Mucosa of stomach (tissue), 1 donor: ENCODE data around the gene METTL2A.
"Not testable (repeated sequence)": the region's sequence is repeated elsewhere in the genome, so short reads cannot be mapped to it uniquely, and the experiment has no call there.

Experiments
- H3K27me3 ChIP-seq: one replicate; pipeline ENCODE4 v1.7.0; 2013; ENCODE audit warnings: mild to moderate bottlenecking, low read length; ENCODE audit not compliant: control insufficient read depth, insufficient read depth
- H3K36me3 ChIP-seq: one replicate; pipeline ENCODE4 v1.7.0; 2013; ENCODE audit warnings: low read length; ENCODE audit not compliant: control insufficient read depth, insufficient read depth
- H3K4me1 ChIP-seq: one replicate; pipeline ENCODE4 v1.7.0; 2013; ENCODE audit warnings: mild to moderate bottlenecking, low read length; ENCODE audit not compliant: control insufficient read depth, insufficient read depth
- H3K4me3 ChIP-seq: one replicate; pipeline ENCODE4 v1.7.0; 2013; ENCODE audit warnings: low read length
- H3K9ac ChIP-seq: one replicate; pipeline ENCODE4 v1.7.0; 2013; ENCODE audit warnings: mild to moderate bottlenecking, low read length, moderate library complexity
- H3K9me3 ChIP-seq: one replicate; pipeline ENCODE4 v1.7.0; 2013; ENCODE audit warnings: mild to moderate bottlenecking, low read length, moderate library complexity; ENCODE audit not compliant: control insufficient read depth
- donor health status: Pancreatic carcinoma.

Gene METTL2A

GRCh38 chr17:62452195-62452594 lies 28.5 kb downstream of the METTL2A start:
- H3K9me3 ChIP-seq, H3K9ac ChIP-seq, H3K36me3 ChIP-seq, H3K4me3 ChIP-seq, H3K27me3 ChIP-seq, H3K4me1 ChIP-seq: not testable (repeated sequence)

DNA sequence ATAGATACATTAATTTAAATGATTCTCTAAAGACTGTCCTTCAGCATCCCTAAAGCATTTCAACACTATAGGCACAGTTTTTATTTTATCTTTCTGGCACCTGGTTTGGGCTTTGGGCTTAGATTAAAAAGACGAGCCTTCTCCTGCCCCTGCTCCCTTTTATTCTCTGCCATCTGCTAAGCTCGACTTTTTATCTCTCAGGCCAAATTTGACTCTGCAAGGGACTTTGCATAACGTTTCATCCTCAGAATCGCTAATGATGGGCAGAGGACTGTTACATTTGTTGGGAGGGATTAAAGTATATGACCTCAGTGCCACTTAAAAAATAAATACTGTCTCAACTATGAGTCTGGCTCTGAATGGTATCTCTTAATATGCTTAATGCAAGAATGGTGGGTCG lies 29.3 kb downstream of the METTL2A start:
- not testable (repeated sequence) for H3K4me3 ChIP-seq, H3K4me1 ChIP-seq, H3K27me3 ChIP-seq

DNA sequence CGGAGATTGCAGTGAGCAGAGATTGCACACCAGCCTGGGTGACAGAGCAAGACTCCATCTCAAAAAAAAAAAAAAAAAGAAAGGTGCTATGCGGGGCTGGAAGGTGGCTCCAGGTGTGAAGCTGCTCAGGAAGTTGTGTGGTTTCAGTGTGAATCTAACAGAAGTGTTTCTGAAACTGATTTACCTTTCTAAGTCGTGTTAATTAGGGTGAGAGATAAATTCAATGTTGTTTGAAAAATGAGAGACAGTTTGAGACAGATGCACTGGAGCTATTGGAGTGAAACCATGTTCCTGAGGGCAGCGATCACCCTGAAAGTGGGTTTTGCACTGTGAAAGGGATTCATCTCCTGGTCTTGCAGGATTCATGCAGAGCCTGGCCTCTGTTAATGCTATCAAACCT lies 30.0 kb downstream of the METTL2A start:
- H3K4me1 ChIP-seq, H3K9ac ChIP-seq, H3K9me3 ChIP-seq, H3K36me3 ChIP-seq, H3K4me3 ChIP-seq, H3K27me3 ChIP-seq: not testable (repeated sequence)

More for the DNA sequence above, 29.3 kb downstream of the METTL2A start:
- H3K9ac ChIP-seq, H3K9me3 ChIP-seq, H3K36me3 ChIP-seq: not testable (repeated sequence)

GRCh38 chr17:62454111-62454510 lies 30.4 kb downstream of the METTL2A start:
- not testable (repeated sequence) for H3K4me1 ChIP-seq, H3K9me3 ChIP-seq, H3K4me3 ChIP-seq, H3K9ac ChIP-seq, H3K36me3 ChIP-seq, H3K27me3 ChIP-seq

DNA sequence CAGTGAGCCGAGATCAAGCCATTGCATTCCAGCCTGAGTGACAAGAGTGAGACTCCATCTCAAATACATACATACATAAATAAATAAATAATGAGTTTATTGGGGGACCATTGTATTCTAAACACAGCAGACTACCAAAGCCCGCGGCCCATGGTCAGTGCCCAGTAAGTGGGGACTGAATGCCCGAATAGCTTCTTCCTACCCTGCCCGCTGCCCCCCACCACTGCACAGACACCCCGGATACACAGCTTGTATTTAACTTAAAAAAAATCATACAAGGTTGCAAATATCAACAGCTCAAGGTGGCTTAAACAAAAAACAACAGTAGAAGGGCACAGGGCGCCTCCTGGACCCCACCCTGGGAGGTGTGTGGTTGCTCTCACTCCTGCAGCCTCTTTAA lies 32.3 kb downstream of the METTL2A start:
- no peak overlapping the region for H3K9ac ChIP-seq
- H3K4me3 ChIP-seq: no peak overlapping the region

DNA sequence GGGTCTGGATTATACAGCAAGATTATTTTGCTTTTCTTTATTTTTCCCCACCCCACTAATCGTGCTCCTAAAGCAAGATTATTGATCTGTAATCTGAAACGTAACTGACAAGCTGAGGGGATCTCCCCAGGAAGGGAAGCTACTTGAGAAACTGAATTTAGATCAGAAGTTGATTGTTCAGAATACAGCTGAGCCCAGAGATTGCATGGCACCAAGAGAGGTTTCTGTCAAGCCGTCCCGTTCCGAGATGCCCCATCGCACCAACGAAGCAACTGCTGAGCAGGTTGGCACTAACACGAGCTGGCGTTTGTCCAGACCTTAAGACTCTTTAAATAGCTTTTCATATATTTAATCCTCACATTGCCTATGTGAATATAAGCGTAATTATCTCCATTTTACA lies 34.8 kb downstream of the METTL2A start:
- not testable (repeated sequence) for H3K9ac ChIP-seq, H3K36me3 ChIP-seq, H3K27me3 ChIP-seq, H3K4me1 ChIP-seq, H3K4me3 ChIP-seq, H3K9me3 ChIP-seq

More for the DNA sequence above, 32.3 kb downstream of the METTL2A start:
- H3K9me3 ChIP-seq: no peaks in the 10 kb centered on the region
- H3K36me3 ChIP-seq: no peaks in the 10 kb centered on the region
- no peaks in the 10 kb centered on the region for H3K27me3 ChIP-seq
- no peaks in the 10 kb centered on the region for H3K4me1 ChIP-seq

GRCh38 chr17:62464422-62464821 lies 40.7 kb downstream of the METTL2A start:
- not testable (repeated sequence) for H3K9me3 ChIP-seq, H3K9ac ChIP-seq, H3K27me3 ChIP-seq, H3K4me1 ChIP-seq, H3K4me3 ChIP-seq, H3K36me3 ChIP-seq

DNA sequence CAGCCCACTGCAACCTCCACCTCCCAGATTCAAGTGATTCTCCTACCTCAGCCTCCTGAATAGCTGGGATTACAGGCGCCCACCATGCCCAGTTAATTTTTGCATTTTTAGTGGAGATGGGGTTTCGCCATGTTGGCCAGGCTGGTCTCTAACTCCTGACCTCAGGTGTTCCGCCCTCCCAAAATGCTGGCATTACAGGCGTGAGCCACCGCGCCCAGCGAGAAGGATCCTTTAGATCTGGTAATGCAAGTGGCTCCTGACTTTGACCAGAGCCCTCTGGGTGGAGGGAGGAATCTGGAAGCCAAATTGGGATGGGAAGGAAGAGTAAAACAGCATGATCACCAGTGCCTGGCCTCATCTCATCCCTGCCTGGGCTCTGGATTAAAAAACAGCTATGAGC lies 41.6 kb downstream of the METTL2A start:
- H3K4me1 ChIP-seq, H3K9ac ChIP-seq, H3K9me3 ChIP-seq, H3K4me3 ChIP-seq, H3K27me3 ChIP-seq, H3K36me3 ChIP-seq: not testable (repeated sequence)

GRCh38 chr17:62470666-62471379 lies 47.1 kb downstream of the METTL2A start:
- not testable (repeated sequence) for H3K9me3 ChIP-seq, H3K4me1 ChIP-seq, H3K36me3 ChIP-seq, H3K27me3 ChIP-seq, H3K4me3 ChIP-seq, H3K9ac ChIP-seq

- H3K9ac ChIP-seq, H3K4me1 ChIP-seq, H3K36me3 ChIP-seq, H3K4me3 ChIP-seq, H3K9me3 ChIP-seq, H3K27me3 ChIP-seq: not testable (repeated sequence)
These were observed 47.7 kb downstream of the METTL2A start for GRCh38 chr17:62471380-62471880.

- not testable (repeated sequence) for H3K4me1 ChIP-seq, H3K4me3 ChIP-seq, H3K9me3 ChIP-seq, H3K9ac ChIP-seq, H3K36me3 ChIP-seq, H3K27me3 ChIP-seq
These were observed 49.6 kb downstream of the METTL2A start for GRCh38 chr17:62473030-62473982.

GRCh38 chr17:62477111-62477510 lies 53.4 kb downstream of the METTL2A start:
- H3K9ac ChIP-seq, H3K27me3 ChIP-seq, H3K4me1 ChIP-seq, H3K9me3 ChIP-seq, H3K4me3 ChIP-seq, H3K36me3 ChIP-seq: not testable (repeated sequence)
